Peyer's patch (tissue), 4 donors: ENCODE data around the gene SMAD3.

Experiments
- CTCF ChIP-seq, 6 experiments: fragments of 450-650 bp in 4 of 6; fragments of 200-600 bp in 2 of 6; sonication (generic) in 1 of 6; IDR thresholded peaks; one replicate each; pipeline ENCODE4 v1.5.1; 2017 to 2019; ENCODE audit warnings: antibody characterized with exemption in 6 of 6, mild to moderate bottlenecking in 3 of 6, moderate library complexity in 1 of 6
- POLR2A ChIP-seq, 2 donors: fragments of 450-650 bp; IDR thresholded peaks; one replicate each; pipeline ENCODE4 v1.5.1; 2017; ENCODE audit warnings: antibody characterized with exemption in 2 of 2, mild to moderate bottlenecking in 2 of 2, moderate library complexity in 2 of 2

- TF ChIP-seq CTCF (IDR thresholded peaks at IDR 0.05) = no peak
- TF ChIP-seq POLR2A (IDR thresholded peaks at IDR 0.05) = no peak
These were observed 32.4 kb upstream of the SMAD3 start for GRCh38 chr15:67033012-67033411.
